HG02870 (cell line): ENCODE measurements around the gene KCNJ1.

Source experiments
- ATAC-seq: cut with Tn5 transposase; IDR thresholded peaks from one replicate; pipeline ENCODE4 v1.9.1; 2021; ENCODE audit warnings: mild to moderate bottlenecking, moderate library complexity; ENCODE audit not compliant: unreplicated experiment

Gene KCNJ1

DNA sequence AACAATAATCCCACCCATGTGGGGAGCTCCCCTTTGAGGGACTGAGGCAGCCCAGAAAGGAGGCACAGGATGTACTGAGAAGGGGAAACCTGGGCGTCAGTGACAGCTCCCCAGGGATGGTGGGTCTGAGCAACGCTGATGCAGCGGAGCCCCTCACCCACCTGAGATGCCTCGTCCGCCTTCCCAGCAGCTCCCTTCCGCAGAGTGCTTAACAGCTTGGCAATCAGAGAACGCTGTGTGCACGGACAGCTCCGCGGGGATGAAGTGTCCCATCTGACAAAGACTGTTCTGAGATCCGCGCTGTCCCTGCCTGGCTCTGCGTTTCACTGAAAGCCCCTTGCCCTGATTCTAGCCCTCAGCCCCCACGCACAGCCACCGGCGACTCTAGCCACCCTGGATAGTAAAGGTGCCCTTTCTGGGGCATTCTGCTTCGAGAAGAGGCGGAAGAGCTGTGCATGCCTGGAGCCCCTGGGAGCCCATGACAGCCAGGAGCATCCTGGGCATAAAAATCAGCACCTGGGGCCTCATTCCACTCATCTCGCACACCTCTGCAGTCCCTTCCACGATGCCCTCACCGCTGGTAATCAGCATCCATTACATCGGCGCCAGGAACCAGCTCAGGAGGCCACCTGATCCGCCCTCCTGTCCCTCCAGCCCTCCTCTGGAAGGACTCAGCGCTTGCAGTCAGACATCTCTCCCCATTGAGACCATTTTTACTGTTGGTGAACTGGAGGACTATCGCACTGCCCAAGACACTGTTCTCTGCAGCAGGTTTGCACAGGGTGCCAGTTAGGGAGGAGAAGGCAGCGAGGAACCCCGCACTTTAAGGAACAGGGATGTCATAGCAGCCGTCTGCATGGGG lies 34.8 kb upstream of the KCNJ1 start:
- ATAC-seq = no peak

DNA sequence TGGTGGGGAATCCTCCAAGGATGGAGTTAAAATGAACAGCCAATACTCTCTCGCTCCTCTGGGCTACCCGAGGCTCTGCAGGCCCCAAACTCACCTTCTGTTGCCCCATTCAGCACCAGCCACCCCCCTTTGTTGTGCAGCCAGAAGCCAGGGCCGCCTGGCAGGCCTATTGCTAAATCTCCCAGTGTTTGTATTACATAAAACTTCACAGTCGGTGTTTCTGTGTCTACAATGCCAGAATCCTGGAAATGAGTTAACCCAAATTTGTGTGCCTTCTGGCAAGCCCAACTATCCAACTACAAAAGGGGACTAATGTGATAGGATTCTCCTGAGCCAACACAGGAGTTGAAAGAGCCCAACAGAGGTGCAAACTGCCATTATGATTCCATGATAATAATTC lies 33.4 kb upstream of the KCNJ1 start:
- ATAC-seq = no peak

DNA sequence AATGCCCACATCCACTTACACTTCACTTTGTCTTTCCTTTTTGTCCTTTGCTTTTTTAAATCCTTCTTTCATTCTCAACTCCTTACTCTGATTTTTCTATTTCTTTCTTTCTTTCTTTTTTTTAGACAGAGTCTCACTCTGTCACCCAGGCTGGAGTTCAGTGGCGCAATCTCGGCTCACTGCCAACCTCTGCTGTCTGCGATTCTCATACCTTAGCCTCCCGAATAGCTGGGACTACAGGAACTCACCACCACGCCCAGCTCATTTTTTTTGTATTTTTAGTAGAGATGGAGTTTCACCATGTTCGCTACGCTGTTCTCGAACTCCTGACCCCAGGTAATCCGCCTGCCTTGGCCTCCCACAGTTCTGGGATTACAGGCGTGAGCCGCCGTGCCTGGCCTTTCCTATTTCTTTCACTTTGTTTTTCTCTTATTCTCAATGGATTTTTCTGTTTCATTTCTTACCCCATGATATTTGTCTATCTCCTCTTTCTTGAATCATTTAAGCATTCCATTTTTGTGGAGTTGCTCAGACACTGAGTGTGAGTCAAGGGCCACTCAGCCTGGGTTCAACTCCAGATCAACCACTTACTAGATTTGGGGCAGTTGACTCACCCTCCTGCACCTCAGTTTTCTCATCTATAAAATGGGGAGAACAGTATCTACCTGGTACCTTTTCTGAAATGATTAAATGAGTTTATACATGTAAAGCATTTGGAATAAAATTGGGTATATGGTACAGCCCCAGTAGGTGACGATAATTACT lies 31.7 kb upstream of the KCNJ1 start:
- ATAC-seq = no peak

DNA sequence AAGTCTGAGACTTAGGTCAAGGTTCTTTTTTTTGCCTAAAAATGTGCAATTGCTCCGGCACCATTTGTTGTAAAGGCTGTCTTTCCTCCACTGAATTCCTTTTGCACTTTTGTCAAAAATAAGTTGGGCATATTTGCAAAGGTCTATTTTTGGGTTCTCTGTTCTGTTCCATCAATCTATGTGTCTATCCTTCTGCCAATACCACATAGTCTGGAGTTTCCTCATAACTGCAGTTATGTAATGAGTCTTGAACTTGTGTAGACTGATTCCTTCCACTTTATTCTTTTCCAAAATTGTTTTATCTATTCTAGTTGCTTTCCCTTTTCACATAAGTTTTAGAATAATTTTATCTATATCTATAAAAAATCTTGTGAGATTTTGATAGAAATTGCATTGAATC lies 30.7 kb upstream of the KCNJ1 start:
- no peak for ATAC-seq

DNA sequence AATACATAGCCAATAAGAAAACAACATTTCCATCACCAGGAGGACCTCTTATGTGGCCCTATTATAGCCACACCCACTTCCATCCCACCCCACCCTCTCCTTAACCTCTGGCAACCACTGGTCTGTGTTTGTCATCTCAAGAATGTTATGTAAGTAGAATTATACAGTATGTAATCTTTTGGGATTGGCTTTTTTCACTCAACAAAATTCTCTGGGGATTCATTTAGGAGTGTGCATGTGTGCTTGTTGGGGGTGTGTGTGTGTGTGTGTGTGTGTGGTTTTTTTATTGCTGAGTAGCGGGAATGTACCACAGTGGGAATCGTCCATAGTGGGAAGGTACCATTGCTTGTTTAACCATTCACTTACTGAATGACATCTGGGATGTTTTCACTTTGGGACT lies 29.3 kb upstream of the KCNJ1 start:
- no peak for ATAC-seq

DNA sequence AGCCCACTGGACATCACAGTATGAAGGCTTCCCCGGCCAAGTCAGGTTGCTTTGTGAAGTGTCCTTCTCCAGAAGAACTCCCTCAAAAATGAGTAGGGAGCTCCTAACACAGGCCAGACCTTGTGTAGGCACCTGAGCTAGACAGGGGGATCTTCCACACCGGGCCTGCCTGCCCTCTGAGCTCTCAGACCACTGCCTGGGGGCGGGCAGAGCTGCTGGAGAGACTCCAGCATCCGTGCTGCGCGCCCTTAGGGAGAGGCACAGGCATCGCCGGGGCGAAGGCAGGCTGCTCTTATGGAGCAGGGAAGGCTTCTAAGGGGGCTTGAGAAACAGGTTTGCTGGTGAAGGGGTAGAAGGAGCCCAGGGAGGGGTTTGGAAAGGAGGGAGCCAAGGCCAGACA lies 28.4 kb upstream of the KCNJ1 start:
- ATAC-seq = no peak

DNA sequence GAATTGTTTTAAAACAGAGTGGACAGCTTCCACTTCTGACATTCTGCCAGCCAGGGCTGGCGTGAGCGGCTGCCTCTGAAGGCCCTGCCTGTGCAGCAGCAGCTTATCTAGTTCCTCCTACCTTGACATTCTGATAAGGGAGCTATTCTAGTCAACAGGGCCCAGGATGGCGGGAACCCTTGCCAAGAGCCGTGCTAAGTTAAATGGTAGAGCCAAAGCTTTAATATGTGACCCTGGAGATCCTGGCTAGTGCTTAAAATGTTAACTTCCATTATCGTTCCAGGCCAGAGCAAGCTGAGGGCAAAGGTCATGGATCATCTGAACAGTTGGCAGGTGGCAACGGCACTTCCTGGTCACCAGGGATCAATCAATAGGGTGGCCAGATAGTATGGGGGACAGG lies 27.6 kb upstream of the KCNJ1 start:
- ATAC-seq = no peak

DNA sequence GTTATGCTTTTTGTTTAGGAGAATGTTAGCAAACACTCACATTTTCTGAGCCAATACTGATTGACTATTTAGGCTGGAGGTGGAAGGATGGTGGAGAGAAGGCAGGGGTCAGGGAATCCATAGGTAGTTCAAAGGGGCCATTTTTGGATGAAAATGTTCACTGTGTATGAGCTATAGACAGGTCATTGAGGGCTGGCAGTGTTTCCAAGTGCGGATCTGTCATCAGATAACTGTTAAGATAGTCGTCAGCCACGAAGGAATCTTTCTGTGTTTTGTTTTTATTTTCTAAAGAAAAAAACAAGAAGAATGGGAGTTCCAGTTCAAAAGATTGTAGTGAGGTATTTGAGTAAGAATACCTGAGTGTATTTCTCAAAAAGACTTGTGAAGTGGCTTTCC lies 27.2 kb upstream of the KCNJ1 start:
- ATAC-seq = no peak

DNA sequence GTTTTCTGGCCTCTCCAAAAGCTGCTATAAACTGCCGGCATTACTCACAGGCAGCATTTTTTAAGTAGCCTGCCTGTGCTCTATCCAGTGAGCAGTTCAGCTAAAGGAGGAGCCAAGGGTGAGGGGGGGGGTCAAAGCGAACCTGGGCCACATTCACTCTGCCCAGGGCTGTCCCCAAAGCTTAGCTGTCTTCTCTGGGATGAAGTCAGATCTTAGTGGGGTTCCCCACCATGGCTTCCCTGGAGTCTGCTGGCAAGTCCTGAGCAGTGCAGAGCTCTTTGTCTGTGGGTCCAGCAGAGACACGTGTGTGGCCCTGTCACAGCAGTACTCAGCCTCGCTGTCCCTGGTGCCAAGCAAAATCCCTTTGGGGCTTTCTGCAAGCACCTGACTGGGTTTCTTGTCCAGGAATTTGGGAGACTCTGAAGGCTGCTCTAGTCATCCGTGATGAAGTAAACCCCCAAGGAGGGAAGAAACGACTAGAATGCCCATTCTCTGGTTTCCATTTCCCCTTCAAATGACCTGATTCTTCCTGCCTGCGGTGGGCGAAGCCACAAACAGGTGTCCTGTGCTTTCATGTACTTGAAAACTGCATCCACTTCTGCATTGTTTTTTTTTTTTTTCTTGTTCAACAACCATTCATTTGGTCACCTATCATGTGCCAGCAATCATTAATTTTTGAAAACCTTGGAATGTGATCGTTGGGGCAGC lies 26.6 kb upstream of the KCNJ1 start:
- ATAC-seq = peak; percentile 70

DNA sequence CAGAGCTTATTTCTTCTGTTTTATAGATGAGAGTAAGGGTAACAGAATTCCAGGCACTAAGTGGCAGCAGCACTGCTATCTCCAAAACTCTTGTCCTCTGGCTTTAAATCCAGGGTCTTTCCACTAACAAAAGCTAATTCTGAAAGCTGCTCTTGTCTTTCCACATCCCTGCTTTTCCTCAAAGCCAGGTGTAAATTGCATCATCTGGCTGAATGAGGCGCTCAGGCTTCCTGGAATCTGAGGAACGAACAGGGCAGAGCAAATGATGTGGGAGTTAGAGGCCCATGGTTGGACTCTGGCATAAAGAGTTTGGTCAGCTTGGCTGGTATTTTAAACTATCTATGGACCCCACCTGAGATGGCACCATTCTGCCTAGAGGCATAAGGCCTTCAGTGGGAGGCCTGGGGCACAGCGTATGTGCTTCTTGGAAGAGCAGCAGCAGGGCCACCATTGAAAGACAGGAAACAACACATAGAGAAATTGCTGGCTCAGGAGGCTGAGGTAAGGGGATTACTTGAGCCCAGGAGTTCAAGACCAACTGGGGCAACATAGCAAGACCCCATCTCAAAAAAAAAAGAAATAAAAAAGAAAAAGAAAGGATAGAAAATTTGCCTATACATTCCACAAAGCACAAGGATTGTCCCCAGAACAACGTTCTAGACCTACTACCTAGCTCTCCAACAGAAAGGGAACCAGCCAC lies 25.9 kb upstream of the KCNJ1 start:
- ATAC-seq = no peak

DNA sequence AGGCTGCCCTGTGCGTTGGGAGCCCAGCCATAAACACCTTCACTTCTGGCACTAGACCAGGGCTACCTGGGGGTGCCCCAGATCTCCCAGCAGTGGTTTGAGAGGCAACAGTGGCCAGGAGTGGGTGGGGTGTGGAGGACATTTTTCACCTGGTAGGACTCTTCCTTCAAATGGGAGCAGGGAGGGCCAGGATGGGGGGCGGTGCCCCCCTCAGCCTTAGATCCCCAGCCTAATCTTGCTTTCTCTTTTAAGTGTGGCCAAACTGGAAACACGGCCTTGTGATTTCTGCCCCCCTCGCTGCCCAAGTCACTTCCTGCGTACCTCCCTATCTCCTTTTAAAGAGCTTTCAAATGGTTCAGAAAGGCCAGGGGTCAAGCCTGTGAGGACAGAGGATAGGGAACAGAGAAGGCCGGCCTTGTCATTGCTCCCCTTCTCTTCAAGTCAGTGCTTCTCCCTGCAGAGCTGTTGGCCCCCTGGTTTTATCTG lies 24.9 kb upstream of the KCNJ1 start:
- ATAC-seq = no peak

DNA sequence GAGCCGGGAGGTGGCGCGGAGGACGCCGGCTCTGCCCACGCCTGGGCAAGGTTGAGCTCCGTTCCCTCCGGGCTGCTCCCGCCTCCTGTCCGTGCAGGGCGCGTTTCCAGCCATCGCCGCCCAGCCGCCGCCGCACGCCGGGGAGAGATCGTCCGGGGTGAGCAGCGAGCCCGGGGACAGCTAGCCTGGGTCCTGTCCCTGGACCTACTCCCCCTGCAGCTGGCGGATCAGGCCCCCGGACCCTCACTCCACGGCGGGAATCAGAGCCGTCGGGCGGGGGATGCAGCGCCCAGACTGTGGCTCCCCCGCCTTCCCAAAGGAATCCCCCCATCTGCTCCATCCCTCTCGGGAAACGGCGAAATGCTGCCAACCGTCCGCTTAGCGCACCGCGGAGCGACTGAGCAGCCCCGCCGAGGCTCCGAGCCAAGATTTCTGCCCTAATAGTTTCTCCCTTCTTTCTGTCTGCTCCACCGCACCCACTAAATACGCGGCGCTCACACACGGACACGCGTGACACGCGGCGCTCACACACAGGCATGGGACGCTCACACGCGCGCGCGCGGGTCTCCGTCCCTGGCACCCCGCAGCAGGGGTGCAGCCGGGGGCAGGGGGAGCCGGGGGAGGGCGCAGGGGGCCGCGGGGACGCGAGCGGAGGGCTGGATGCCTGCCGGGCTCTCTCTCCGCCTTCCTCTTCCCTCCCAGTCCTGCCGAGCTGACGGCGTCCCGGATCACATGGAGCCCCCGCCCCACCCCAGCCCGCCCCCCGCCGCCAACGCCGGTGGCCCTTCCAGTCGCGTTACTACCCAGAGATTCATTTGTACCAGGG lies 23.7 kb upstream of the KCNJ1 start, which contains the start of gene KCNJ5:
KCNJ5 (plus strand) TSS at position 814 of the 826 bp plus-strand sequence. CDS start 19,918 bp downstream, outside the sequence.
- no peak for ATAC-seq

DNA sequence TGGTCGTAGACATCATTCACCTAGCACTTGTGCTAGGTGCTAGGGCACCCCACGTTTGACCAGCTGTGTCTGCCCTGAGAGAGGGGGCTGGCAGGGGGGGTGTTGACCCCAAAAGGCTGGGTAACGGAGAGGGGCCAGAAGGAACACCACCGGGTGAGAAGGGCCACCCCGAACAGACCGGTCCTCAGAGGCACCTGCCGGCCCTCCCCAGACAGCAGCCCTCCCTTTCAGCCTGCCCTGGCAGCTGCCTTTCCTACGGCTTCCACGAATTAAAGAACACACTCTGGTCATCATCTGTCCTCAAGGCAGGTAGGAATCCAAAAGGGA lies 23.1 kb upstream of the KCNJ1 start:
- ATAC-seq = no peak

DNA sequence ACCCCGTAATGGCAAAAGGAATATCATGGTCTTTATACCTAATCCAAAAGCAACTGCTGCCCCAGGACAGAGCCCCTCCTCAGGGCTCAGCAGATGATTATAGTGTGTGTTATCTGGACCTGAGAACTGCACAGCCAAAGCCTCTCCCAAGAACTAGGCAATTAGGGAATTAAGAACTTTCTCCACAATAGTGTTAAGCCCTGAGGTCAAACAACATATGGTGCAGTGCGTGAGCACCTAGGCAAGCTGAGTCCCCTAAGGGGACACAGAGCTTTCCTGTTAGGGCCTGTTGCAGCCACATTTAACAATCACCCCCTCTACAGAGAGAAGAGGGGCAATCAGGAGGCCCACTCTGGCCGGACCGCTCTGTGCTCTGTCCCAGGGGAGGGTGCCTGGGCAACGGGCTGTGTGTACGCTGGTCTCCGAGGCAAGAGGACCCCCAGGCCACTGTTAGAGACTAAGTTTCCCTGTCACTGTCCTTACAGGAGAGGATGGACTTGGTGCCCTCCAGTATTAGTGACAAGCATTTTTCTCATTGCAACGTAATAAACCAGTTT lies 22.6 kb upstream of the KCNJ1 start:
- no peak for ATAC-seq

DNA sequence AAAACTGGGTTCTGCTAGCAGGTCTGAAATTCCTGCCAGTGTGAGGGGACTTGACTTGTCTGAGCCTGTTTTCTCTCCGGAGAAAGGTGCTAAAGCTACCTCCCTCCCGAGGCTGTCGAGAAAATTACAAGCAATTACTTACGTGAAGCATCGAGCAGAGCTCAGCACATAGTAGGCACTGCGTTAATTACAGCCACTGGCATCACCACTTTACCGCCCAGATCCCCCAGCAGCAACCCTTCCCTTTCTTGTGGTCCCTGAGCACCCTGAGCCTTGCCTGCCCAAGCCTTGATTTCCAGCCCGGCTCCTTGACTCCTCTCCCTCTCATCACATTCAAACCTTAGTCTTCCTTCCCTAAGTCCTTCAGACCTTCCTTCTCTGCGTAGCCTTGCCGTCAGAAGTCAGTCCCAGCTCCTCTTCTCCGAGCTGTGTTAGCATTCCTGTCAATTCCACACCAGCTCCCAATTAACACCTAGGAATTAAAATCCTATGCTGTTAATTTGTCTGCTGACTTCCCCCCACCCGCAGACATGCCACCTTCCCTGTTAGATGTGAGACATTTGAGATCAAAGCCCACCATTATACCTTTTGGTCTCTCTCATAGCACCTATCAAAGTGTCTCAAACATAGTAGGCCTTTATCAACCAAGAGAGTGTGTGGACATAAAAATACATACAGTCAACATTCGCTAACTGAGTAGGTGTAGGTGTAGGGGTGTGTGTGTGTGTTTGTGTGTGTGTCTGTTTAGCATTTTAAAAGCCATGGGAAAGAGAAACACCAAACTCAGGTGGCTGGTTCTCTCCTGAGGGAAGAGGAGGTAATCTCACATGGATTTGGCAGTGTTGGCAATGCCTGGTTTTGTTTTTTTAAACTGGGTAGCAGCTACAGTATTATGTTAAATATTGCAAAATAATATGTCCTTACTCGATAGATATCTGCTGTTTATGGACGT lies 21.2 kb upstream of the KCNJ1 start:
- ATAC-seq = no peak

DNA sequence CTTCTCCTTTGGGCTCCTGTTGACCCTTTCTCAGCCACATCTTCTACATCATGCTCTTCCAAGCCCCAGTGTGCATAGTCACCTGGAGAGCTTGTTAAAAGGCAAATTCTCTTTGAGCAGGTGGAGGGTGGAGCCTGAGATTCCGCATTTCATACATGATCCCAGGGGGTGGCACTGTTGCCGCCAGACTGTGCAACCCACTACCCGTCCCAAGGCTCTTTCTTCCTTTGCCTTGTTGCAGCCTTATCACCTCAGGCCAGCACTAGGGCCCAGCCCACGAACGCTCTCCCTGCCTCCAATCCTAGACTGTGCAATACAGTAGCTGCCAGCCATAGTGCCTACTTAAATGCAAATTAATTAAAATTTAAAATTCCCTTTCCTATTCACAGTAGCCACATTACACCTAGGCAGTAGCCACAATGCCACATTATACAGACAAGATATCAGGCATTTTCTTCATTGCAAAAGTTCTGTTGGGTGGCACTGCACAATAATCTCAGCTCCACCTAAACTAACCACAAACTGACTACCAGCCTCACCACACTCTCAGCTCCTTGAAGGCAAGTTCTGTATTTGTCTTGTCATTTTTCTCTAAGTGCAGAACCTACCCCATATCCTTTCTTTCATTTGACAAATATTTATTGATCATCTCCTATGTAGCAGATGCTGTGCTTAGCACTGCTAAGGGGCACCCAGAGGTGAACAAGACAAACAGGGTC lies 19.5 kb upstream of the KCNJ1 start:
- no peak for ATAC-seq

DNA sequence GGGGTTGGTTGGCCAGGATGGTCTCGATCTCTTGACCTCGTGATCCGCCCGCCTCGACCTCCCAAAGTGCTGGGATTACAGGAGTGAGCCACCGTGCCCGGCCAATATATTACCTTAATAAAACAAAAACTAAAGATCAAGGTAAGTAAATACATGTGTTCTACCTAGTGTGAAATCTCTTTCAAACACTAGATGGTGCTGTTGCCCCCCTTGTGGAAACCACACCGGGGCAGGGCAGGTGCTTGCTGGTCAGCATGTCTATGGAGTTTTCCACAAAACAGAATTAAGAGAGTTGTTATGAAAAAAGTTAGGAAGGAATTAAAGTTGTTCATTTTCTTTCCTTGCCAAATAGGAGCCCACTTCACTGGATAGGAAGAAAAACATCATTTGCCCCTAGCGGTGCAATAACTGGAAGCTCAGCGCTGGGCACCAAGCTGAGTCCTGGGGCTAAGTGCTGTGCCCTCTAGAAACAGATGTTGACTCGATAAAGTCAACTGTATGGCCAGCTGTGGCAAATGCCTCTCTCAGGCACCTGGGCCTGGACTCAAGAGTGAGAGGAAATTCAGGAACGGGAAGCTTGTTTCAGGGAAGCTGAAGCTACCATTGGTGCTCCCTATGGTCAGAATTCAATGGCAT lies 17.7 kb upstream of the KCNJ1 start:
- peak; percentile 88 for ATAC-seq

DNA sequence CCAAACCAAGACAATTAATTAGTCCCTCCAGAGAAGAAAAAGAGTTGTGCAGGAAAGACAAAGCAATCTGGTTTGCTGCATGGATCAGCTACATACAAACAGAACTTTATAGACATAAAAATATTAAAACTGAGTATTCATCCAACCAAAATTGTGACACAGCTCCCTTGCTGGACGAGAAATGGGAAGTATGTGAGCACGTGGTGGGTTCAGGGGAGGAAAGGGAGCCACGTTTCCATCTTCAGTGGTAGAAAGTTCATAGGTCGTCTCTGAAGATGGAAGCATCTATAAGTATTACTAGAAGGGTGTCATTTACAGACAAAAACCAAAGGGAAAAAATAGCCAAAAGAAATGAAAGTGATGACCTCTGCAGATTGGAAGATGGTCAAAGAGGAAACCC lies 17.0 kb upstream of the KCNJ1 start:
- no peak for ATAC-seq
